GM10248 (cell line): ENCODE data around the gene AGBL5.

Source experiments
- CTCF ChIA-PET: fragments of 300-600 bp; sonication (Branson Sonifier 250); formaldehyde crosslinking; extraction: SDS; loops from one replicate; lab custom pipeline; 2021; ENCODE audit warnings: antibody characterized with exemption; lab: Yijun Ruan, JAX
- POLR2A ChIA-PET: fragments of 350-650 bp; sonication (Branson Sonifier 250); formaldehyde crosslinking; extraction: SDS; loops from one replicate; lab custom pipeline; 2020; ENCODE audit warnings: antibody characterized with exemption; lab: Yijun Ruan, JAX
- DNase-seq: peaks from one replicate; pipeline ENCODE4 v3.0.0; 2012; ENCODE audit errors: extremely low spot score
- TF ChIP-seq, protein P1 (sequence below): IDR thresholded peaks from 2 replicates; pipeline ENCODE4 v1.5.1; 2012; ENCODE audit warnings: mild to moderate bottlenecking, low read depth; ENCODE audit errors: extremely low read depth, missing control alignments, control extremely low read depth

Gene AGBL5

DNA sequence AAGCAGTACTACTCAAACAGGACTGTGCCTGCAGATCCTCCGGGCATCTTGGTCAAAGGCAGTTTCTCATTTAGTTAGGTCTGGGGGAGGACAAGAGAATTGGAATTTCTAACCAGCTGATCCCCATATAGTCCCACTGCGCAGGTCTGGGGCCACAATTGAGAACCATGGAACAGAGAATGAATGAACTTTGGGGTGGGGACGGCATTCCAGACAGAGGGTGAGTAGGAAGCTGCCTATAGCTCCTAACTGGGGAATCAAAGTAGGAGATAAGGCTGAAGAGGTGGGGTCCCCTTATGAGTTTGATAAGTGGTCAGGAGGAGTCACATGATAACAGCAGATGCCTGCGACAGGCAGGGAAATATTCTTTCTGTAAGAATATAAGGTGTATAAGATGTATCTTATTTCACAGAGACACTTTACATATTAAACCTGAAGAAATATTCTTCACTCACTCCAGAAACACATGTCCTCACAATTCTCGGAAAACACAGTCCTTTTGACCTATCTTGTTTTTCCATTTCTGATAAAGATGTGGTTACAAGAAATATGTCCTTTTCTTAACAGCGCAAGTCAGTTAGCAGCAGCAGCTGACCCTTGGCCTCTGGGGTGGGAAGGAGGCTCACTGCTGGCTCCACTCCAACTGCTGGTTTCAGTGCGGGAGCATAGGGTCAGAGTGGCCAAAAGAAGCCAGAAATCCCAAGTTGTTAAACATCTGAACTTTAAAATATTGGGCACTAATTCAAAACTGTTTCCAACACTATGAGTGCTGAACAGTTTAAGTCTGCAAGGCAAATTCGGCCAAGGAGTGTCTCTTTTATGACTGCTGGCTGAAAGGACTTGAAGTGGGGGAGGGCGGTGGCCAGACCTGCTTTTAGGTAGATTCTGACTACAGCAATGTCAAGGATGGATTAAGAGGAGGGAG is 31.3 kb upstream of the AGBL5 start:
- CTCF ChIA-PET: interaction anchor here (1.1 to 12.3 kb wide), 3 partner anchors 53 to 260 kb away, joined by 3 to 244 read pairs (median 3); no protein-coding TSS in a partner anchor
- POLR2A ChIA-PET: interaction anchor here (0.6 kb wide), 1 partner anchor 298 kb away, joined by 3 read pairs; no protein-coding TSS in a partner anchor
- TF ChIP-seq, protein P1, sequence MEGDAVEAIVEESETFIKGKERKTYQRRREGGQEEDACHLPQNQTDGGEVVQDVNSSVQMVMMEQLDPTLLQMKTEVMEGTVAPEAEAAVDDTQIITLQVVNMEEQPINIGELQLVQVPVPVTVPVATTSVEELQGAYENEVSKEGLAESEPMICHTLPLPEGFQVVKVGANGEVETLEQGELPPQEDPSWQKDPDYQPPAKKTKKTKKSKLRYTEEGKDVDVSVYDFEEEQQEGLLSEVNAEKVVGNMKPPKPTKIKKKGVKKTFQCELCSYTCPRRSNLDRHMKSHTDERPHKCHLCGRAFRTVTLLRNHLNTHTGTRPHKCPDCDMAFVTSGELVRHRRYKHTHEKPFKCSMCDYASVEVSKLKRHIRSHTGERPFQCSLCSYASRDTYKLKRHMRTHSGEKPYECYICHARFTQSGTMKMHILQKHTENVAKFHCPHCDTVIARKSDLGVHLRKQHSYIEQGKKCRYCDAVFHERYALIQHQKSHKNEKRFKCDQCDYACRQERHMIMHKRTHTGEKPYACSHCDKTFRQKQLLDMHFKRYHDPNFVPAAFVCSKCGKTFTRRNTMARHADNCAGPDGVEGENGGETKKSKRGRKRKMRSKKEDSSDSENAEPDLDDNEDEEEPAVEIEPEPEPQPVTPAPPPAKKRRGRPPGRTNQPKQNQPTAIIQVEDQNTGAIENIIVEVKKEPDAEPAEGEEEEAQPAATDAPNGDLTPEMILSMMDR: no peak
- DNase-seq: no peak

DNA sequence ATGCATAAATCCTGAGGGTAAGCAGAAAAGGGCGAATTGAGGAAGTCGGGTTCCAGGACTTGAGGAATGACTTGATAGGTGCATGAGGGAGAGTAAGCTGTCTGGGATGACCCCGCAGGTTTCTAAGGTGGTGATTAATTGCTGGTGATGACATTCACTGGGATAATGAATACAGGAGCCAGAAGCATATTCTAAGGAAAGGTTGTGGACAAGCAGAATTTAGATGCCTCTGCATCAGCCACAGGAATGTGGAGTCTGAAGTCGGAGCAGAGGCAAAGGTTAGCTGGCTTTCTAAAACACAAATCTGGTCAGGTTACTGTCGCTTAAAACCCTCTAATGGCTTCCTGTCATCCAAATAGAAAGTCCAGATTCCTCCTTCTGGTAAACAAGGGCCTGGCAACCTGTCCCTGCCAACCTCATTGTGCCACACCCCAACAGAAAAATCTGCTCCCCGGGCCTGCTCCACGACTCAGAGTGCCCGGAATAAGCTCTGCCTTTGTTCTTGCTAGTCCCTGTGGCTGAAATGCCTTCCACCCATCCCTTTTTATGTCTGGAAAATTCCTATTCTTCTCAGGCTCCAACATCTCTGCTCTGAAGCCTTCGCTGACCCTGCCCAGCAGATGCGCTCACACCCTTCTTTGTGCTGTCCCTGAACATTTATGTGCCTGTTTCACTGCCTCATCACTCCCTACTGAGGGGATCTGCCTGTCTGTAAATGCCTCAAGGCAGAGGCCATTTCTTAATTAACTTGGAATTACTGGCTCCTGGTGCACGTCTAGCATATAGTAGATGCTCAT is 30.0 kb upstream of the AGBL5 start:
- ChIA-PET POLR2A (no interaction called here), CTCF (interaction anchor here (1.2 to 2.1 kb wide), 3 partner anchors 44 to 60 kb away, joined by 3 to 7 read pairs (median 4); no protein-coding TSS in a partner anchor)
- DNase-seq: no peak
- TF ChIP-seq, protein P1: no peak

DNA sequence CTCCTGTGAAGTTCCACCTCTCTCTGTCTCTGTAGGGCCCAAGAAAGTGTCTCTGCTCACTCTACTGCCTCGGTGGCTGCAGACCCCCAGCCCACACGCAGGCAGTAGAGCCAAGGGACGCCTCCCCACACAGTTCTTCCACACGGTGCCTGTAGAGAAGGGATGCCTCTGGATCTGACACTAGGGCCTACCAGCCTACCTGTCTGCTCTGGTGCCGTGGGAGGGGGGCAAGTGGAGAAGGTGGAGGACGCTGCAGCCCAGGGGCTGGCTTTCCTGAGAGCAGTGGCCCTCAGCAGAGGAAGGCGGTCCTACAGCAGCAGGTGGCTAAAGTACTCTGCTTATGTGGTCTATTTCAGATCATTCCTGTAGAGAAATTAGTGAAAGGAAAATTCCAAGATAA is 27.7 kb upstream of the AGBL5 start:
- POLR2A ChIA-PET: no interaction called here
- CTCF ChIA-PET: interaction anchor here (1.5 to 3.4 kb wide), 3 partner anchors 20 to 62 kb away, joined by 3 to 16 read pairs (median 4); no protein-coding TSS in a partner anchor
- TF ChIP-seq, protein P1: no peak

DNA sequence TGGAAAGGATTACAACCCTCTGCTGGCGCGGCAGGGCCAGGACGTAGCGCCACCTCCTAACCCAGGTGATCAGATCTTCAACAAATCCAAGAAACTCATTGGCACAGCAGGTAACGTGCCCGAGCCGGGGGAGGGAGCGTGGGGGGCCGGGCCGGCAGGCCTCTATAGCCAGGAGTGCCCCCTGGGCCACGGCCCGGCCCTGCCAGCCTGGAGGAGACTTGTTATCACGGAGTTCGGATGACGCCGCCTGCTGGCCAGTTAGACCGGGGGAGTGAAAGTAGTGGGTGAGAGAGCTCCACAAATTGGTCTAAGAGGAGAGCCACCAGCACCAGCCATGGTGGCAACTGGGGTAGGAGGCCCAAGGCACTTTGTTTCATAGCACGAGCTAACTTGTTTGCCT is 27.3 kb upstream of the AGBL5 start:
- ChIA-PET CTCF (interaction anchor here (1.5 to 3.6 kb wide), 5 partner anchors 8 to 62 kb away, joined by 3 to 18 read pairs (median 6); no protein-coding TSS in a partner anchor), POLR2A (no interaction called here)
- no peak for DNase-seq
- TF ChIP-seq, protein P1: no peak

More for the DNA sequence above, 27.7 kb upstream of the AGBL5 start:
- DNase-seq: no peak

DNA sequence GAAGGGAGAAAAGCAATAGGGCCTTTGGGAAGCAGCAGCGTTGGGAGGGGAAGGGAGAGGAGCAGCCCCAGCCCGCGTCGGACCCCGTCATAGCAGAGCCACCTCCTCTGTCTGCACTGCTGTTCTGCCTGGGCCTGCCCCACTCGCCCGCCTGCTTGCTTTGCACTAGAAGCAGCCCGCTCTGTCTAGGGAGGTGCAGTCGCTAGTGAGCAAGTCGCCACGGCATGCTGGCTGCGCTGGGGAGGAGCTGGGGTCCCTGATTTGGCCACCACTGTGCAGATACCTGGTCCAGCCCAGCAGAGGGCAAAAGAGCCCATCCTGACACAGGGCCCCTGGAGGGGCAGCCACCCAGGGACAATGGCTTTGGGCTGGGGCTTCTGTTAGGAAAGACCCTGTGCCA is 26.7 kb upstream of the AGBL5 start:
- ChIA-PET POLR2A (no interaction called here), CTCF (interaction anchor here (0.7 to 3.6 kb wide), 5 partner anchors 8 to 255 kb away, joined by 3 to 18 read pairs (median 6); no protein-coding TSS in a partner anchor)
- TF ChIP-seq, protein P1: no peak
- no peak for DNase-seq
